ENCODE measurements around the gene HEXD.
"Not testable (repeated sequence)": the region's sequence is repeated elsewhere in the genome, so short reads cannot be mapped to it uniquely, and the experiment has no call there.

Gene HEXD

GRCh38 chr17:82373731-82374625, 44.2 kb upstream of the HEXD start:
- no peak for TF ChIP-seq CTCF (conservative IDR thresholded peaks at IDR 0.05; ENCODE audit: low read length)
- DNase-seq (ENCODE audit: low read depth), result no peak
- H3K4me3 ChIP-seq (ENCODE audit: low read length), result no peak overlapping the region

- no peak for DNase-seq (ENCODE audit: low read depth)
- H3K4me3 ChIP-seq (ENCODE audit: low read length), result no peak overlapping the region
- no peak for TF ChIP-seq CTCF (conservative IDR thresholded peaks at IDR 0.05; ENCODE audit: low read length)
These were observed 43.4 kb upstream of the HEXD start for GRCh38 chr17:82374626-82375331.

GRCh38 chr17:82375359-82376041, 42.6 kb upstream of the HEXD start:
- DNase-seq (ENCODE audit: low read depth), result no peak
- no peak for TF ChIP-seq CTCF (conservative IDR thresholded peaks at IDR 0.05; ENCODE audit: low read length)
- H3K4me3 ChIP-seq (ENCODE audit: low read length), result no peak overlapping the region

- DNase-seq (ENCODE audit: low read depth), result no peak
- H3K4me3 ChIP-seq (ENCODE audit: low read length), result no peak overlapping the region
- no peak for TF ChIP-seq CTCF (conservative IDR thresholded peaks at IDR 0.05; ENCODE audit: low read length)
These were observed 42.0 kb upstream of the HEXD start for GRCh38 chr17:82376042-82376730.

GRCh38 chr17:82377294-82377693, 40.9 kb upstream of the HEXD start:
- H3K4me3 ChIP-seq (ENCODE audit: low read length); DNase-seq (ENCODE audit: low read depth): not testable (repeated sequence)

GRCh38 chr17:82377924-82378740, 40.0 kb upstream of the HEXD start:
- DNase-seq (ENCODE audit: low read depth), result no peak
- TF ChIP-seq CTCF (conservative IDR thresholded peaks at IDR 0.05; ENCODE audit: low read length), result no peak
- H3K4me3 ChIP-seq (ENCODE audit: low read length), result no peak overlapping the region

Measured in AG10803 (cell line).